Osteoblast (primary cell): ENCODE data around the gene ITGB5. TPM values are rescaled to one million over a fixed set of nuclear protein-coding genes. Genes with fewer than 3 reads are reported as not detected.
A peak's percentile ranks its signal among the peaks of the same experiment; 100 is the strongest.

Source experiments
- DNase-seq: peaks from one replicate; pipeline ENCODE4 v3.0.0; 2011; ENCODE audit warnings: low spot score, mixed read lengths; ENCODE audit not compliant: insufficient read length; ENCODE audit errors: missing footprints
- H2AFZ ChIP-seq: 2 replicates; pipeline ENCODE4 v1.6.0; 2011; ENCODE audit warnings: mild to moderate bottlenecking, low read length
- H3K27ac ChIP-seq: 2 replicates; pipeline ENCODE4 v1.5.1; 2011; ENCODE audit warnings: mild to moderate bottlenecking, low read depth, low read length, moderate library complexity
- H3K27me3 ChIP-seq: 2 replicates; pipeline ENCODE4 v1.6.0; 2012; ENCODE audit warnings: mild to moderate bottlenecking, control low read depth, inconsistent platforms, low read length, moderate library complexity; ENCODE audit not compliant: insufficient read depth
- H3K36me3 ChIP-seq: 2 replicates; pipeline ENCODE4 v1.5.1; 2011; ENCODE audit warnings: mild to moderate bottlenecking, low read length, control low read depth, moderate library complexity; ENCODE audit not compliant: insufficient read depth
- H3K4me1 ChIP-seq: 2 replicates; pipeline ENCODE4 v1.5.1; 2011; ENCODE audit warnings: mild to moderate bottlenecking, low read length, control low read depth, moderate library complexity; ENCODE audit not compliant: insufficient read depth
- H3K4me2 ChIP-seq: 2 replicates; pipeline ENCODE4 v1.6.0; 2011; ENCODE audit warnings: mild to moderate bottlenecking, low read length; ENCODE audit not compliant: insufficient read depth
- H3K4me3 ChIP-seq: fragments of 200-600 bp; sonication (generic); 3 replicates; pipeline ENCODE4 v1.5.1; 2012; ENCODE audit warnings: mild to moderate bottlenecking, low read length, inconsistent platforms; ENCODE audit not compliant: insufficient read depth
- H3K79me2 ChIP-seq: 2 replicates; pipeline ENCODE4 v1.6.0; 2012; ENCODE audit warnings: mild to moderate bottlenecking, low read length, control low read depth, inconsistent platforms; ENCODE audit not compliant: insufficient read depth
- H3K9me3 ChIP-seq: 2 replicates; pipeline ENCODE4 v1.5.1; 2011; ENCODE audit warnings: low read depth, low read length, control low read depth
- H4K20me1 ChIP-seq: 2 replicates; pipeline ENCODE4 v1.6.0; 2012; ENCODE audit warnings: mild to moderate bottlenecking, low read length, control low read depth; ENCODE audit not compliant: insufficient read depth
- CTCF ChIP-seq: IDR thresholded peaks from 2 replicates; pipeline ENCODE4 v1.5.1; 2011; ENCODE audit warnings: mild to moderate bottlenecking, low read depth, low read length, moderate library complexity; ENCODE audit errors: extremely low read depth
- total RNA-seq: library from RNA; depleted of rRNA; stranded (reverse); fragments of >200 nt; gene quantifications from 2 replicates; pipeline ENCODE4 v1.2.3, GENCODE V29; 2012

Gene ITGB5
- total RNA-seq, 1 donor = 433 TPM

GRCh38 chr3:124774327-124774718 is 112.8 kb downstream of the ITGB5 start:
- no peak for TF ChIP-seq CTCF
- peak overlapping the region; percentile 43 for H3K4me2 ChIP-seq
- peak; percentile 92 for DNase-seq
- H3K27me3 ChIP-seq = no peaks in the 10 kb centered on the region
- peaks cover 26% of the 10 kb centered on the region for H3K4me1 ChIP-seq
- H3K9me3 ChIP-seq = no peaks in the 10 kb centered on the region
- peak overlapping the region; percentile 72 for H3K27ac ChIP-seq
- no peaks in the 10 kb centered on the region for H4K20me1 ChIP-seq
- peaks cover 49% of the 10 kb centered on the region for H3K79me2 ChIP-seq
- peaks cover 20% of the 10 kb centered on the region for H3K36me3 ChIP-seq
- H2AFZ ChIP-seq = no peak overlapping the region
- peak overlapping the region; percentile 9 for H3K4me3 ChIP-seq

GRCh38 chr3:124773351-124774326 is 113.5 kb downstream of the ITGB5 start:
- Histone ChIP-seq H3K9me3 (no peaks in the 10 kb centered on the region), H3K4me3 (no peak overlapping the region), H3K27me3 (no peaks in the 10 kb centered on the region), H4K20me1 (peaks cover 2% of the 10 kb centered on the region), H3K4me1 (peaks cover 26% of the 10 kb centered on the region), H3K4me2 (no peak overlapping the region), H3K79me2 (peaks cover 42% of the 10 kb centered on the region), H3K36me3 (peaks cover 27% of the 10 kb centered on the region), H3K27ac (peak overlapping the region; percentile 72), H2AFZ (no peak overlapping the region)
- no peak for DNase-seq
- TF ChIP-seq CTCF = no peak

GRCh38 chr3:124772081-124772831 is 114.9 kb downstream of the ITGB5 start:
- Histone ChIP-seq H3K4me2 (peak overlapping the region; percentile 41), H3K27me3 (no peaks in the 10 kb centered on the region), H4K20me1 (peaks cover 2% of the 10 kb centered on the region), H3K9me3 (no peaks in the 10 kb centered on the region), H3K27ac (peak overlapping the region; percentile 44), H3K4me1 (peaks cover 26% of the 10 kb centered on the region), H3K79me2 (peaks cover 28% of the 10 kb centered on the region), H3K36me3 (peaks cover 28% of the 10 kb centered on the region), H2AFZ (no peak overlapping the region), H3K4me3 (no peak overlapping the region)
- no peak for TF ChIP-seq CTCF
- peak; percentile 86 for DNase-seq

- no peak overlapping the region for H3K4me3 ChIP-seq
- H3K79me2 ChIP-seq = peaks cover 16% of the 10 kb centered on the region
- H3K36me3 ChIP-seq = peaks cover 34% of the 10 kb centered on the region
- no peak overlapping the region for H3K27ac ChIP-seq
- H3K4me1 ChIP-seq = peaks cover 26% of the 10 kb centered on the region
- no peaks in the 10 kb centered on the region for H3K9me3 ChIP-seq
- peaks cover 2% of the 10 kb centered on the region for H4K20me1 ChIP-seq
- H3K4me2 ChIP-seq = no peak overlapping the region
- no peak overlapping the region for H2AFZ ChIP-seq
- H3K27me3 ChIP-seq = no peaks in the 10 kb centered on the region
- TF ChIP-seq CTCF = no peak
- DNase-seq = no peak
Measured at GRCh38 chr3:124771083-124771445, 116.1 kb downstream of the ITGB5 start.
